ENCODE data around the gene ZNF736.

- no peak for TF ChIP-seq CTCF (IDR thresholded peaks at IDR 0.05)
- TF ChIP-seq POLR2A (IDR thresholded peaks at IDR 0.05) = no peak
- TF ChIP-seq POLR2AphosphoS5 (IDR thresholded peaks at IDR 0.05) = no peak
- no peak for TF ChIP-seq EP300 (IDR thresholded peaks at IDR 0.05)
Observed at GRCh38 chr7:64314566-64314965, 805 bp downstream of the ZNF736 start.
